GM10248 (cell line): Measurements from ENCODE around the gene SERINC5.
"Not testable (repeated sequence)": the region's sequence is repeated elsewhere in the genome, so short reads cannot be mapped to it uniquely, and the experiment has no call there.

Source experiments
- CTCF ChIA-PET: fragments of 300-600 bp; sonication (Branson Sonifier 250); formaldehyde crosslinking; extraction: SDS; loops from one replicate; lab custom pipeline; 2021; ENCODE audit warnings: antibody characterized with exemption; lab: Yijun Ruan, JAX
- POLR2A ChIA-PET: fragments of 350-650 bp; sonication (Branson Sonifier 250); formaldehyde crosslinking; extraction: SDS; loops from one replicate; lab custom pipeline; 2020; ENCODE audit warnings: antibody characterized with exemption; lab: Yijun Ruan, JAX
- DNase-seq: peaks from one replicate; pipeline ENCODE4 v3.0.0; 2012; ENCODE audit errors: extremely low spot score
- CTCF ChIP-seq: IDR thresholded peaks from 2 replicates; pipeline ENCODE4 v1.5.1; 2012; ENCODE audit warnings: mild to moderate bottlenecking, low read depth; ENCODE audit errors: extremely low read depth, missing control alignments, control extremely low read depth

The SERINC5 gene

GRCh38 chr5:80255811-80256712 is at the start of gene SERINC5:
SERINC5 (minus strand) TSS chr5:80256048; CDS start chr5:80255922, 126 bp downstream.
- POLR2A ChIA-PET = interaction anchor here (0.6 to 1.8 kb wide), 3 partner anchors 9 to 935 kb away, joined by 3 to 10 read pairs (median 3); no protein-coding TSS in a partner anchor
- TF ChIP-seq CTCF = no peak

GRCh38 chr5:80302636-80303035 is 46.8 kb upstream of the SERINC5 start:
- DNase-seq = no peak
- POLR2A ChIA-PET = no interaction called here
- CTCF ChIA-PET = interaction anchor here (0.7 to 1.1 kb wide), 2 partner anchors 28 to 219 kb away, joined by 3 to 4 read pairs; no protein-coding TSS in a partner anchor
- TF ChIP-seq CTCF = no peak

More at GRCh38 chr5:80255811-80256712, at the start of gene SERINC5:
- CTCF ChIA-PET = interaction anchor here (0.8 to 2.4 kb wide), 6 partner anchors 9 to 166 kb away, joined by 3 to 9 read pairs (median 4); no protein-coding TSS in a partner anchor
- peak; percentile 95 for DNase-seq

GRCh38 chr5:80301342-80301741 is 45.5 kb upstream of the SERINC5 start:
- DNase-seq, POLR2A ChIA-PET, CTCF ChIA-PET: not testable (repeated sequence)

GRCh38 chr5:80300796-80301195 is 44.9 kb upstream of the SERINC5 start:
- CTCF ChIA-PET, DNase-seq: not testable (repeated sequence)

GRCh38 chr5:80300125-80300524 is 44.3 kb upstream of the SERINC5 start:
- ChIA-PET POLR2A (no interaction called here), CTCF (no interaction called here)

More at GRCh38 chr5:80300796-80301195, 44.9 kb upstream of the SERINC5 start:
- POLR2A ChIA-PET = not testable (repeated sequence)

GRCh38 chr5:80299601-80300000 is 43.8 kb upstream of the SERINC5 start:
- ChIA-PET CTCF (no interaction called here), POLR2A (no interaction called here)
- no peak for TF ChIP-seq CTCF
- no peak for DNase-seq

More at GRCh38 chr5:80300125-80300524, 44.3 kb upstream of the SERINC5 start:
- no peak for TF ChIP-seq CTCF
- DNase-seq = no peak

- TF ChIP-seq CTCF = no peak
- ChIA-PET POLR2A (no interaction called here), CTCF (interaction anchor here (0.9 kb wide), 2 partner anchors 11 to 213 kb away, joined by 3 read pairs; no protein-coding TSS in a partner anchor)
- no peak for DNase-seq
Observed at GRCh38 chr5:80296121-80296520, 40.3 kb upstream of the SERINC5 start.
